MM.1S (cell line): ENCODE data around the gene SUCNR1.

Source experiments
- CTCF ChIP-seq: fragments of 300-600 bp; sonication (generic); IDR thresholded peaks from 2 replicates; pipeline ENCODE4 v1.5.1; 2016; ENCODE audit warnings: antibody characterized with exemption, low read length, mixed read lengths
- EZH2 ChIP-seq: fragments of 300-600 bp; sonication (generic); optimal IDR thresholded peaks from 2 replicates; pipeline ENCODE3; 2017; ENCODE audit warnings: low read depth, mild to moderate bottlenecking, antibody characterized with exemption, low read length, mixed read lengths

- TF ChIP-seq EZH2 (no peak), CTCF (no peak)
These were observed 5.8 kb upstream of the SUCNR1 start for GRCh38 chr3:151867666-151868065.
